ENCODE measurements around the gene MAP3K7. TPM values are rescaled to one million over a fixed set of nuclear protein-coding genes. Genes with fewer than 3 reads are reported as not detected.
A peak's percentile ranks its signal among the peaks of the same experiment; 100 is the strongest.

The MAP3K7 gene
- polyA plus RNA-seq, 1 donor (not counting 4 experiments of a cell fraction or from before 2014, with no cell fraction given), result 43.5 TPM

DNA sequence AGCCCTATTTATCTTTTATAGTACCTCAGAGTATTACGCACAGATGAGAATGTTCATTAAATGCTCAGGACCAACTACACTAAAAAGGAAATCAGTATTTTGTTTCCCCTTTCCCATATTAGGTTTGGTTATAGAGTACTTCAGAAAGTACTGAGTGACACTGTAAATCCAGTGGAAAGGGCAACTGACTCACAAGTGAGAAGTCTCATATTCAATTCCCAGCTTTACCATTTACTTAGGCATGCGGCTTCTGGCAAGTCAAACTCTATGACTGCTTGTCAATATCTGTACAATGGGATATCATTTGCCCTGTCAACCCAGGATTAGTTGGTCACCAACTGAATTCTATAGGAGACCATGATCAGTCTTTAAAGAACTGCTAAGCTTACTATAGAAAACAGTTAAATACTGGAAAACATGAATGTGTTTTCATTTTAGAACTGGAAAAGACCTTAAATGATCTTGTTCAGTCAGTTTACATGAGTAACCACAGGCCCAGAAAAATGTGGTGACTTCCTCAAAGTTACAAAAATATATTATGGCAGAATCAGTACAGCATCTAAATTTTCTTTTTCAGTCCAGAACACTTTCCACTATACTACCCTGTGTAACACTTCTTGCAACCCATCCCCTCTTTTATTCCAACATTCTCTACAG is 3.6 kb downstream of the MAP3K7 start:
- dilution Hi-C loops (cut with MboI; ENCODE audit: extremely low pct_ligation_motif_present, low sequenced_read_pairs), result no loop called here
- DNase-seq (ENCODE audit: low read depth, low spot score) (no peak), FAIRE-seq (no peak)
- H3K27ac ChIP-seq (ENCODE audit: control insufficient read depth, insufficient read depth, low read length), result no peak overlapping the region
- no peaks in the 10 kb centered on the region for H3K9me3 ChIP-seq (ENCODE audit: control insufficient read depth, low read depth, low read length)
- peaks cover 21% of the 10 kb centered on the region for H3K4me1 ChIP-seq (ENCODE audit: control insufficient read depth, extremely low read depth, insufficient read depth, low read length)
- no peaks in the 10 kb centered on the region for H3K36me3 ChIP-seq (ENCODE audit: control insufficient read depth in 2 of 2, extremely low read depth in 1 of 2, insufficient read depth in 2 of 2, low read length in 2 of 2)
- no peak overlapping the region for H3K9ac ChIP-seq (ENCODE audit: control insufficient read depth, extremely low read depth, insufficient read depth, low read length)
- H3K9me1 ChIP-seq (ENCODE audit: control insufficient read depth, extremely low read depth, insufficient read depth, low read length), result no peaks in the 10 kb centered on the region
- H3K4me2 ChIP-seq (ENCODE audit: control insufficient read depth, extremely low read depth, insufficient read depth, low read depth, low read length), result peak overlapping the region; percentile 83
- no peak overlapping the region for H2AFZ ChIP-seq (ENCODE audit: control insufficient read depth, low read length)
- no peak overlapping the region for H3K4me3 ChIP-seq (ENCODE audit: control insufficient read depth in 2 of 3, extremely low read depth in 1 of 3, insufficient read depth in 2 of 3, low read depth in 1 of 3, low read length in 3 of 3)
- peaks cover 76% of the 10 kb centered on the region for H3K79me2 ChIP-seq (ENCODE audit: control insufficient read depth, insufficient read depth, low read length)
- TF ChIP-seq, protein P1, sequence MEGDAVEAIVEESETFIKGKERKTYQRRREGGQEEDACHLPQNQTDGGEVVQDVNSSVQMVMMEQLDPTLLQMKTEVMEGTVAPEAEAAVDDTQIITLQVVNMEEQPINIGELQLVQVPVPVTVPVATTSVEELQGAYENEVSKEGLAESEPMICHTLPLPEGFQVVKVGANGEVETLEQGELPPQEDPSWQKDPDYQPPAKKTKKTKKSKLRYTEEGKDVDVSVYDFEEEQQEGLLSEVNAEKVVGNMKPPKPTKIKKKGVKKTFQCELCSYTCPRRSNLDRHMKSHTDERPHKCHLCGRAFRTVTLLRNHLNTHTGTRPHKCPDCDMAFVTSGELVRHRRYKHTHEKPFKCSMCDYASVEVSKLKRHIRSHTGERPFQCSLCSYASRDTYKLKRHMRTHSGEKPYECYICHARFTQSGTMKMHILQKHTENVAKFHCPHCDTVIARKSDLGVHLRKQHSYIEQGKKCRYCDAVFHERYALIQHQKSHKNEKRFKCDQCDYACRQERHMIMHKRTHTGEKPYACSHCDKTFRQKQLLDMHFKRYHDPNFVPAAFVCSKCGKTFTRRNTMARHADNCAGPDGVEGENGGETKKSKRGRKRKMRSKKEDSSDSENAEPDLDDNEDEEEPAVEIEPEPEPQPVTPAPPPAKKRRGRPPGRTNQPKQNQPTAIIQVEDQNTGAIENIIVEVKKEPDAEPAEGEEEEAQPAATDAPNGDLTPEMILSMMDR (optimal IDR thresholded peaks at IDR 0.05 in 1 of 3, IDR thresholded peaks at IDR 0.05 in 1 of 3, conservative IDR thresholded peaks at IDR 0.05 in 1 of 3; ENCODE audit: extremely low read depth in 1 of 3, insufficient read depth in 2 of 3, low read length in 3 of 3), result no peak
- TF ChIP-seq EZH2 (IDR thresholded peaks at IDR 0.05; ENCODE audit: low read length), result no peak
- no peaks in the 10 kb centered on the region for H3K27me3 ChIP-seq (ENCODE audit: control insufficient read depth, extremely low read depth, insufficient read depth, low read length)
- H4K20me1 ChIP-seq (ENCODE audit: control insufficient read depth, extremely low read depth, insufficient read depth, low read length), result peaks cover 3% of the 10 kb centered on the region

DNA sequence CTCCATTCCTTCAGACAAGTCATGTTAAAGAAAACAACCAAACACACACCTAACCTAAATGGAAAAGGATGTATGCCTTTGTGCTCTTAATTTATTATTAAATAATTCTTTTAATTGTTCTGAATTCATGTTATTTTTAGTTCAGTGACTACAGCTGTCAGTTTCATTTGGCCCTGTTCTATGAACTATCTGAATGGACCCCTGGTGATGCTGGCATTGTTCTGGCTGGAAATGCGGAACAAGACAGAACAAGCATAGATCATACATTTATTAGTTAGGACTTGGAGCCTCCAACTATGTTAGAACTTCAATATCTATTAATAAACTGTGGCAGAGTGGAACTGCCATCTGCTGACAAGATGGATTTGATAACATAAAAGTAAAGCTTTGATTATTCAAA is 5.7 kb downstream of the MAP3K7 start:
- dilution Hi-C loops (cut with MboI; ENCODE audit: extremely low pct_ligation_motif_present, low sequenced_read_pairs), result no loop called here
- Histone ChIP-seq H2AFZ (ENCODE audit: control insufficient read depth, low read length) (no peak overlapping the region), H3K27ac (ENCODE audit: control insufficient read depth, insufficient read depth, low read length) (no peak overlapping the region), H3K9me3 (ENCODE audit: control insufficient read depth, low read depth, low read length) (no peaks in the 10 kb centered on the region), H3K4me1 (ENCODE audit: control insufficient read depth, extremely low read depth, insufficient read depth, low read length) (peaks cover 19% of the 10 kb centered on the region), H3K27me3 (ENCODE audit: control insufficient read depth, extremely low read depth, insufficient read depth, low read length) (no peaks in the 10 kb centered on the region), H3K36me3 (ENCODE audit: control insufficient read depth in 2 of 2, extremely low read depth in 1 of 2, insufficient read depth in 2 of 2, low read length in 2 of 2) (no peaks in the 10 kb centered on the region), H4K20me1 (ENCODE audit: control insufficient read depth, extremely low read depth, insufficient read depth, low read length) (peaks cover 3% of the 10 kb centered on the region), H3K79me2 (ENCODE audit: control insufficient read depth, insufficient read depth, low read length) (peaks cover 90% of the 10 kb centered on the region), H3K9me1 (ENCODE audit: control insufficient read depth, extremely low read depth, insufficient read depth, low read length) (no peaks in the 10 kb centered on the region), H3K4me3 (ENCODE audit: control insufficient read depth in 2 of 3, extremely low read depth in 1 of 3, insufficient read depth in 2 of 3, low read depth in 1 of 3, low read length in 3 of 3) (peak overlapping the region in 1 of 3 experiments; percentile 20), H3K9ac (ENCODE audit: control insufficient read depth, extremely low read depth, insufficient read depth, low read length) (no peak overlapping the region), H3K4me2 (ENCODE audit: control insufficient read depth, extremely low read depth, insufficient read depth, low read depth, low read length) (peak overlapping the region; percentile 54)
- FAIRE-seq (peak; percentile 77), DNase-seq (ENCODE audit: low read depth, low spot score) (no peak)
- no peak for TF ChIP-seq EZH2 (IDR thresholded peaks at IDR 0.05; ENCODE audit: low read length)
- TF ChIP-seq, protein P1 (optimal IDR thresholded peaks at IDR 0.05 in 1 of 3, IDR thresholded peaks at IDR 0.05 in 1 of 3, conservative IDR thresholded peaks at IDR 0.05 in 1 of 3; ENCODE audit: extremely low read depth in 1 of 3, insufficient read depth in 2 of 3, low read length in 3 of 3), result no peak

Measured in keratinocyte (primary cell).